ENCODE measurements around the gene ADCK1. TPM values are rescaled to one million over a fixed set of nuclear protein-coding genes. Genes with fewer than 3 reads are reported as not detected.

ADCK1 gene
- total RNA-seq, 2 donors from 2014 or later: 6.9 to 7.4 TPM

- no peaks in the 10 kb centered on the region for H3K9me3 ChIP-seq (ENCODE audit: control insufficient read depth, low read length)
- H3K36me3 ChIP-seq (ENCODE audit: control insufficient read depth, insufficient read depth, low read length): no peaks in the 10 kb centered on the region
- WGBS, 2 experiments (ENCODE audit: insufficient coverage in 1 of 2, insufficient read length in 1 of 2): 85 to 96% methylated on average over 2 to 4 of the region's 4 CpGs
- H3K9ac ChIP-seq (ENCODE audit: extremely low read depth, low read length, poor library complexity, severe bottlenecking): no peak overlapping the region
- H3K27ac ChIP-seq (ENCODE audit: low read depth, low read length): no peak overlapping the region
- Mint-ChIP-seq H3K27me3 (ENCODE audit: insufficient read depth) (peaks cover 29% of the 10 kb centered on the region), H3K9me3 (no peaks in the 10 kb centered on the region), H3K36me3 (ENCODE audit: low read depth) (no peaks in the 10 kb centered on the region), H3K4me3 (no peak overlapping the region), H3K27ac (no peak overlapping the region), H3K4me1 (no peaks in the 10 kb centered on the region)
- H3K4me3 ChIP-seq (ENCODE audit: low read length): no peak overlapping the region
- no peak for DNase-seq
- peaks cover 17% of the 10 kb centered on the region for H3K27me3 ChIP-seq (ENCODE audit: control insufficient read depth, insufficient read depth, low read length, poor library complexity, severe bottlenecking)
- no peak for TF ChIP-seq CTCF (conservative IDR thresholded peaks at IDR 0.05)
- no peaks in the 10 kb centered on the region for H3K4me1 ChIP-seq (ENCODE audit: control insufficient read depth, insufficient read depth, low read length)
These were observed 165.1 kb downstream of the ADCK1 start for GRCh38 chr14:77965050-77965449.

GRCh38 chr14:77965919-77966435, 166.1 kb downstream of the ADCK1 start:
- H3K9me3 ChIP-seq (ENCODE audit: control insufficient read depth, low read length): no peaks in the 10 kb centered on the region
- H3K9me3 Mint-ChIP-seq: no peaks in the 10 kb centered on the region
- no peaks in the 10 kb centered on the region for H3K4me1 ChIP-seq (ENCODE audit: control insufficient read depth, insufficient read depth, low read length)
- H3K36me3 ChIP-seq (ENCODE audit: control insufficient read depth, insufficient read depth, low read length): no peaks in the 10 kb centered on the region
- no peaks in the 10 kb centered on the region for H3K4me1 Mint-ChIP-seq
- peak overlapping the region; percentile 48 for H3K4me3 Mint-ChIP-seq
- H3K36me3 Mint-ChIP-seq (ENCODE audit: low read depth): no peaks in the 10 kb centered on the region
- 30 to 33% methylated on average over 18 to 35 of the region's 35 CpGs for WGBS, 2 experiments (ENCODE audit: insufficient coverage in 1 of 2, insufficient read length in 1 of 2)
- H3K27me3 Mint-ChIP-seq (ENCODE audit: insufficient read depth): peaks cover 29% of the 10 kb centered on the region
- no peak overlapping the region for H3K4me3 ChIP-seq (ENCODE audit: low read length)
- H3K27ac ChIP-seq (ENCODE audit: low read depth, low read length): no peak overlapping the region
- no peak overlapping the region for H3K9ac ChIP-seq (ENCODE audit: extremely low read depth, low read length, poor library complexity, severe bottlenecking)
- peaks cover 17% of the 10 kb centered on the region for H3K27me3 ChIP-seq (ENCODE audit: control insufficient read depth, insufficient read depth, low read length, poor library complexity, severe bottlenecking)
- peak; percentile 78 for DNase-seq
- TF ChIP-seq CTCF (conservative IDR thresholded peaks at IDR 0.05): no peak
- H3K27ac Mint-ChIP-seq: no peak overlapping the region

- no peaks in the 10 kb centered on the region for H3K4me1 ChIP-seq (ENCODE audit: control insufficient read depth, insufficient read depth, low read length)
- H3K27ac ChIP-seq (ENCODE audit: low read depth, low read length): no peak overlapping the region
- H3K36me3 ChIP-seq (ENCODE audit: control insufficient read depth, insufficient read depth, low read length): no peaks in the 10 kb centered on the region
- no peak overlapping the region for H3K4me3 ChIP-seq (ENCODE audit: low read length)
- WGBS, 2 experiments (ENCODE audit: insufficient coverage in 1 of 2, insufficient read length in 1 of 2): 89 to 95% methylated on average over 1 of the region's 1 CpG
- Mint-ChIP-seq H3K4me1 (no peaks in the 10 kb centered on the region), H3K4me3 (no peak overlapping the region), H3K9me3 (no peaks in the 10 kb centered on the region), H3K36me3 (ENCODE audit: low read depth) (no peaks in the 10 kb centered on the region), H3K27me3 (ENCODE audit: insufficient read depth) (peaks cover 28% of the 10 kb centered on the region), H3K27ac (no peak overlapping the region)
- H3K27me3 ChIP-seq (ENCODE audit: control insufficient read depth, insufficient read depth, low read length, poor library complexity, severe bottlenecking): peaks cover 17% of the 10 kb centered on the region
- H3K9me3 ChIP-seq (ENCODE audit: control insufficient read depth, low read length): no peaks in the 10 kb centered on the region
- no peak overlapping the region for H3K9ac ChIP-seq (ENCODE audit: extremely low read depth, low read length, poor library complexity, severe bottlenecking)
- DNase-seq: no peak
- TF ChIP-seq CTCF (conservative IDR thresholded peaks at IDR 0.05): no peak
These were observed 167.2 kb downstream of the ADCK1 start for GRCh38 chr14:77967110-77967509.
